NT2/D1 (cell line): Measurements from ENCODE around the gene UNK.

ENCODE experiments used
- YY1 ChIP-seq: IDR thresholded peaks from 2 replicates; pipeline ENCODE4 v1.6.1; 2011; ENCODE audit not compliant: insufficient read length, insufficient read depth
- ZNF274 ChIP-seq: IDR thresholded peaks from 2 replicates; pipeline ENCODE4 v1.6.1; 2011; ENCODE audit warnings: mild to moderate bottlenecking, low read depth, low read length

GRCh38 chr17:75813081-75814020 lies 28.7 kb downstream of the UNK start:
- TF ChIP-seq ZNF274 (no peak), YY1 (no peak)
